ENCODE results near the gene STPG2.

Gene STPG2

DNA sequence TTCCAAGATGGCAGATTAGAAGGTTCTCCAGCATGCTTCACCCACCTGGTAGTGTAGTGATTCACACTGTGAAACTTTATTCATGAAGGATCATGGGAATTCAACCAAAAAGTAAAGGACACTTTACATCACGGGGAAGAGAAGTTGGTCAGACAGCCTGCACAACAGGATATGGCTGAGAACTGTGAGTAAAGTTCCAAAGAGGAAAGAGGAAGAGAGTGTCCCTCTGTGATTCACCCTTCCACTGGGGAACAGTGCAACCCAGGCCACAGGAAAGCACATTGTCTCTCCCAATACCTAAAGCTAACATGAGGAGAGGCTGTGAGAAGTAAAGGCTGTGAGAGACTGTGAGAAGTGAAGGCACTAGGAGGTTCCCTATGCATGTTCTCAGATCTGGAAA lies 137.2 kb downstream of the STPG2 start:
- H3K27me3 ChIP-seq (ENCODE audit: control insufficient read depth in 1 of 2, insufficient read depth in 2 of 2, low read length in 2 of 2) = no peaks in the 10 kb centered on the region
- peaks cover 3 to 7% of the 10 kb centered on the region in 2 donors for H3K9me3 ChIP-seq (ENCODE audit: control insufficient read depth in 2 of 2, low read length in 2 of 2)
- H3K4me3 ChIP-seq (ENCODE audit: low read length in 2 of 2) = no peak overlapping the region
- no peak overlapping the region for H3K27ac ChIP-seq (ENCODE audit: low read length)
- H3K4me1 ChIP-seq (ENCODE audit: control insufficient read depth, insufficient read depth, low read length) = no peaks in the 10 kb centered on the region
- H3K36me3 ChIP-seq (ENCODE audit: control insufficient read depth in 2 of 2, insufficient read depth in 2 of 2, low read length in 2 of 2) = no peaks in the 10 kb centered on the region
- H3K9ac ChIP-seq (ENCODE audit: low read length in 2 of 2) = no peak overlapping the region

DNA sequence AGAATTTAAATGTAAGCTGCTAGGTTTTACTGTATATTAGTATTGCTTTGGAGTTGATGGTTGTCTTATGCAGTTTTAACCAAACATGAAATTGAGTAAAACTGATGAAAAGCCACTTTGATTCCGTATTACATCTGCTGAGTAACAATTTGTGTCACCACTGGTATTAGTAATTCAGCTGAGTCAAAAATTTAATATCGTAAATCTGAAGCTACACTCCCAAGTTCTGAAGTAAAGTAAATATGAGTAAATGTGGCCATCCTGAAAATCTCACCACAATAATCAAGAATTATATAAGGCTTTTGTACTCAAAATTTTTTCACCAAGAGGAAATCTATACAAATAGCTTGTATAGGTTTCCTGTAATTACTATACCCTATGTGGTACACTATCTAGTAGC lies 142.3 kb downstream of the STPG2 start:
- no peak overlapping the region for H3K4me3 ChIP-seq (ENCODE audit: low read length in 2 of 2)
- H3K36me3 ChIP-seq (ENCODE audit: control insufficient read depth in 2 of 2, insufficient read depth in 2 of 2, low read length in 2 of 2) = no peaks in the 10 kb centered on the region
- no peaks in the 10 kb centered on the region for H3K4me1 ChIP-seq (ENCODE audit: control insufficient read depth, insufficient read depth, low read length)
- no peak overlapping the region for H3K27ac ChIP-seq (ENCODE audit: low read length)
- H3K9ac ChIP-seq (ENCODE audit: low read length in 2 of 2) = no peak overlapping the region
- H3K9me3 ChIP-seq (ENCODE audit: control insufficient read depth in 2 of 2, low read length in 2 of 2) = no peaks in the 10 kb centered on the region
- no peaks in the 10 kb centered on the region for H3K27me3 ChIP-seq (ENCODE audit: control insufficient read depth in 1 of 2, insufficient read depth in 2 of 2, low read length in 2 of 2)

DNA sequence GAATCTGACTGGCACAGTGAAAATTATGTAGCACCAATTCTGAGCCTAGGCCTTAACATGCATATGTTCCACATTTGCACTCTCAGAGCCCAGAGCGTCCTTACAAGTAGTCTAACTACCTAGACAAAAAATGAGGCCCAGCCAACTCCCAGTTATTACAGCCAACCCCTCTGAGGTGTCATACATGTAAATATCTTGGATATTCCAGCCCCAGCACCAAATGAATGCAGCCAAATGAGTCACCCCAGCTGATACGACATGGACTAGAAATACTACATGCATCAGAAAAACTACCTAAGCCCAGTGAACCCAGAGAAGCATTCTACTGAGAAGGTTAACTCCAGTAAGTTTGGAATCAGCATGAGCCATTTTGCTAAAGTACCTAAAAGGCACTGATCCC lies 145.1 kb downstream of the STPG2 start:
- H3K27me3 ChIP-seq (ENCODE audit: control insufficient read depth in 1 of 2, insufficient read depth in 2 of 2, low read length in 2 of 2) = no peaks in the 10 kb centered on the region
- H3K9ac ChIP-seq (ENCODE audit: low read length in 2 of 2) = no peak overlapping the region
- no peaks in the 10 kb centered on the region for H3K36me3 ChIP-seq (ENCODE audit: control insufficient read depth in 2 of 2, insufficient read depth in 2 of 2, low read length in 2 of 2)
- H3K4me1 ChIP-seq (ENCODE audit: control insufficient read depth, insufficient read depth, low read length) = no peaks in the 10 kb centered on the region
- H3K4me3 ChIP-seq (ENCODE audit: low read length in 2 of 2) = no peak overlapping the region
- no peak overlapping the region for H3K27ac ChIP-seq (ENCODE audit: low read length)
- H3K9me3 ChIP-seq (ENCODE audit: control insufficient read depth in 2 of 2, low read length in 2 of 2) = no peaks in the 10 kb centered on the region

DNA sequence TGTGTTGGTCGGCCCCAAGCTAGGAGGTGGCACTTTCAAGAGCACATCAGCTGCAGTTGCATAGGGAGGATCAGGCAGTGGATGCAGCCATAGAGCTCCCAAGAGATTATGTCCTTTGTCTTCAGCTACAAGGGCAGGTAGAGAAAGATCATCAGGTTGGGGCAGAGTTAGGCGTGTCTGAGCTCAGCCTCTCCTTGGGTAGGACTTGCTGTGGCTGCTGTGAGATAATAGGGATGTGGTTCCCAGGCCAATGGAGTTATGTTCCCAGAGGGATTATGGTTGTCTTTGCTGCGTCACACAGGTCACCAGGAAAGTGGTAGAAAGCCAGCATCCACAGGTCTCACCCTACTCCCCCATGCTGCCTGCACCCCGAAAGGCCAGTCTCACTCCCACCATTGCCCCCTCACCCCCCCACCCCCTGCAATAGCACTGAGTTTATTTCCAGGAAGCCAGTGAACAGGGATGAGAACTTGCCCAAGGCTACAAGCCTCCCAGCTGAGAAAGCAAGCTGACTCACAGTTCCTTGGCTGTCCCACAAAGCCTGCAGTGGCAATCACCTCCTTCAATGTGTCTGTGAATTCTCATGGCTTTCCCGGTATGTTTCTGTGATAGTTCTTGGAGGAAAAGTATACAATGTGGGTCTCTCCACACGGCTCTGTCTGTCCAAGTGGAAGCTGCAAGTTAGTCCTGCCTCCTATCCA lies 148.4 kb downstream of the STPG2 start:
- Histone ChIP-seq H3K4me3 (ENCODE audit: low read length in 2 of 2) (no peak overlapping the region), H3K9me3 (ENCODE audit: control insufficient read depth in 2 of 2, low read length in 2 of 2) (no peaks in the 10 kb centered on the region), H3K36me3 (ENCODE audit: control insufficient read depth in 2 of 2, insufficient read depth in 2 of 2, low read length in 2 of 2) (no peaks in the 10 kb centered on the region), H3K27me3 (ENCODE audit: control insufficient read depth in 1 of 2, insufficient read depth in 2 of 2, low read length in 2 of 2) (no peaks in the 10 kb centered on the region), H3K27ac (ENCODE audit: low read length) (no peak overlapping the region), H3K4me1 (ENCODE audit: control insufficient read depth, insufficient read depth, low read length) (no peaks in the 10 kb centered on the region), H3K9ac (ENCODE audit: low read length in 2 of 2) (no peak overlapping the region)

DNA sequence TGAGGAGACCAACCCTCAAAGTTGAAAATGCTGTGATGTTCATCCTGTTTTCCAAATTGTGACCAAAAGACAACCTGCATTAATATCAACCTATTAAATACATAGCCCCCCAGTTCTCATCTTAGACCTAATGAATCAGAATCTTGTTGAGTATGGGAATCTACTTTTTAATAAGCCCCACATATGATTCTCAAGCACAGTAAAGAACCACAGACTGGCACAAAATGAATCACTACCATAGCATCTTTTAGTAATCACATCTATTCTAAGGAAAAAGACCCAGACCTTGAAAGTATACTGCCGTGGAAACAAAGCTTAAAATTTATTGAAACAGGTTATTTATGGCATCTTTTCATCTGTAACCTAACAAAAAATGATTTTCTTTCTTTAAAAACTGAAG lies 152.9 kb downstream of the STPG2 start:
- no peaks in the 10 kb centered on the region for H3K9me3 ChIP-seq (ENCODE audit: control insufficient read depth in 2 of 2, low read length in 2 of 2)
- no peaks in the 10 kb centered on the region for H3K36me3 ChIP-seq (ENCODE audit: control insufficient read depth in 2 of 2, insufficient read depth in 2 of 2, low read length in 2 of 2)
- H3K9ac ChIP-seq (ENCODE audit: low read length in 2 of 2) = no peak overlapping the region
- no peaks in the 10 kb centered on the region for H3K27me3 ChIP-seq (ENCODE audit: control insufficient read depth in 1 of 2, insufficient read depth in 2 of 2, low read length in 2 of 2)
- no peak overlapping the region for H3K4me3 ChIP-seq (ENCODE audit: low read length in 2 of 2)
- H3K27ac ChIP-seq (ENCODE audit: low read length) = no peak overlapping the region
- H3K4me1 ChIP-seq (ENCODE audit: control insufficient read depth, insufficient read depth, low read length) = no peaks in the 10 kb centered on the region

DNA sequence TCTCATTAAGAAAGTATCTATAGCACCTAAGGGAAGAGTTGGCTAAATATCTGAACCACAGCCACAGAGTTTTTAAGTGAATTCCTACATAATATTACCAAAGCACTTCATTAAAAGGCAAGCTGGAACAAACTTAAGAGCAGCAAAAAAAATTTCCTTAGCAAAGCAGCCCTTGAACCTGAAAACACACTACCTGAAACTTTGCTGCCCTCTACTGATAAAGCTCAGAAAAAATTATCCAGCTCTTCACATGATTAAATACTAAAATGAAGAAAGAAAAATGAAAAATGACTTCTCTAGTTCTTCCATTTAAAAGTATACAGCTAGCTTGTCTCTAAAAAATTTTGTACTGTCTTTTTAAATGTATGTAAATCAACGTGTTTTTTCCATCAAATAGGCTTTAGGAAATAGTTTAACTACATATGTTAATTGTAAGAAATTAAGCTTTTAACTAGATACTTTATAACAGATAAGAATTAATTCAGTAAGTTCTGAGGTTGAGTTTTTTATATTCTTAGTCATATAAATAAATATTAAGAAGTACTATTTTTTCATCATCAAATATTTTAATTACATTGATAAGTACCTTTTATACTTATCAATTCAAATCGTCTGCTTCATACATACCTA lies 156.1 kb downstream of the STPG2 start:
- H3K27me3 ChIP-seq (ENCODE audit: control insufficient read depth in 1 of 2, insufficient read depth in 2 of 2, low read length in 2 of 2) = no peaks in the 10 kb centered on the region
- H3K9me3 ChIP-seq (ENCODE audit: control insufficient read depth in 2 of 2, low read length in 2 of 2) = no peaks in the 10 kb centered on the region
- H3K4me3 ChIP-seq (ENCODE audit: low read length in 2 of 2) = no peak overlapping the region
- H3K27ac ChIP-seq (ENCODE audit: low read length) = no peak overlapping the region
- no peaks in the 10 kb centered on the region for H3K4me1 ChIP-seq (ENCODE audit: control insufficient read depth, insufficient read depth, low read length)
- H3K9ac ChIP-seq (ENCODE audit: low read length in 2 of 2) = no peak overlapping the region
- H3K36me3 ChIP-seq (ENCODE audit: control insufficient read depth in 2 of 2, insufficient read depth in 2 of 2, low read length in 2 of 2) = no peaks in the 10 kb centered on the region

DNA sequence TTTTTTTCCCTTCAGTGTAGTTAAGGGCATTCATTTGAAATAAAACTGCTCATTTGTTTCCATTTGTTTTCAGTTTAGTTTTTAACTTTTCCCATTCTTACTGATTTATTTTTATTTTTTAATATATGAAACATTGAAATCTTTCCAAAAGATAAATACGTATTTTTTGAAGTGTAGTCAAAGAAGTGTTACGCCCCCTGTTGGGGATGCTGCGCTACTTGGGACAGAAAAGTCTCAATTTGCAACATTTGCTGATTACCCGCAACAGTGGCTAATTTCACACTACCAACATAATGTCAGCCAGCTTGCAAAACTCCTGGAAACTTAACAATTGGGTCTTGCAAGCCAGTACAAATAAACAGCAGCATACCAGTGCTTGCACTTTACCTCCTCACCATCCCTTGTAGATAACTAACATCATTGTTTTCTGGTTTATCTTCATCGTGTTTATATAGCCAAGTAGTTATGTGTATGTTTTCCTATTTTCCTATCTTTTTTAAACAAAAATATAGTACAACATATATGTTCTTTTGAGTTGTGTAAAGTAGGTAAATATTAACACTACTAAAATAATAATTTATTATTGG lies 158.6 kb downstream of the STPG2 start:
- H3K4me1 ChIP-seq (ENCODE audit: control insufficient read depth, insufficient read depth, low read length) = no peaks in the 10 kb centered on the region
- no peaks in the 10 kb centered on the region for H3K27me3 ChIP-seq (ENCODE audit: control insufficient read depth in 1 of 2, insufficient read depth in 2 of 2, low read length in 2 of 2)
- H3K27ac ChIP-seq (ENCODE audit: low read length) = no peak overlapping the region
- H3K4me3 ChIP-seq (ENCODE audit: low read length in 2 of 2) = no peak overlapping the region
- no peaks in the 10 kb centered on the region for H3K9me3 ChIP-seq (ENCODE audit: control insufficient read depth in 2 of 2, low read length in 2 of 2)
- H3K36me3 ChIP-seq (ENCODE audit: control insufficient read depth in 2 of 2, insufficient read depth in 2 of 2, low read length in 2 of 2) = no peaks in the 10 kb centered on the region
- no peak overlapping the region for H3K9ac ChIP-seq (ENCODE audit: low read length in 2 of 2)

DNA sequence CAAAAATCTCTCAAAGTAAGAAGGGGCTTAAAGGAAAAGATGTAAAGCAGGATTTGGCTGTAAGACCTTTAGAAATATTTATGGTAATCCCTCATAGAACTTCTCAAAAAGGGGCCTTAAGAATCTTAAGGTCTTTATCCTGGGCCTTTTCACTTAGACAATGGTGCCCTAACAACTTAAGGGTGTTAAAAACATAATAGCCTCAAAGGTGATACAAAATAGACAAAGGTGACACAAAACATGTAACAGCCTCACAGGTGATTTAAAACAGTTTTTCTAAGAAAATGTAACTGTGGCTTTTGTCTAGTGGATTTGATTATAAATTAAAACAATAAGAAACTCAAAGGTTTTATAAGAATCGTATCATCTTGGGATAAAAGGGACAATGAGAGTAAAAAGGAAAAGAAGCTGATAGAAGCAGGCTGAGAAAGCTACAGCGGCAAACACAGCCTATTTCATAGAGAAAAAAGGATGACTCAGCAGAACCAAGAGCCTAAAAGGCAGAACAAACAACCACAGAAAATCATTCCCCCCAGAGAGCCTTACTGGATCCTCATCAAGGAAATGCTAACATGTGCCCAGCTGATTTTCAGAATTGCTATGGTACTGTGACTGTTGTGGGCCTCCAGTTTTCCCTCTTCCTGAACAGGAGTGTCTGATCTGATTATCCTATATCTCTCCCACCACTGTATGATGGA lies 164.3 kb downstream of the STPG2 start:
- Histone ChIP-seq H3K27ac (ENCODE audit: low read length) (no peak overlapping the region), H3K4me1 (ENCODE audit: control insufficient read depth, insufficient read depth, low read length) (no peaks in the 10 kb centered on the region), H3K27me3 (ENCODE audit: control insufficient read depth in 1 of 2, insufficient read depth in 2 of 2, low read length in 2 of 2) (no peaks in the 10 kb centered on the region), H3K9me3 (ENCODE audit: control insufficient read depth in 2 of 2, low read length in 2 of 2) (peaks cover 0 to 2% of the 10 kb centered on the region in 2 donors), H3K4me3 (ENCODE audit: low read length in 2 of 2) (no peak overlapping the region), H3K36me3 (ENCODE audit: control insufficient read depth in 2 of 2, insufficient read depth in 2 of 2, low read length in 2 of 2) (no peaks in the 10 kb centered on the region), H3K9ac (ENCODE audit: low read length in 2 of 2) (no peak overlapping the region)

DNA sequence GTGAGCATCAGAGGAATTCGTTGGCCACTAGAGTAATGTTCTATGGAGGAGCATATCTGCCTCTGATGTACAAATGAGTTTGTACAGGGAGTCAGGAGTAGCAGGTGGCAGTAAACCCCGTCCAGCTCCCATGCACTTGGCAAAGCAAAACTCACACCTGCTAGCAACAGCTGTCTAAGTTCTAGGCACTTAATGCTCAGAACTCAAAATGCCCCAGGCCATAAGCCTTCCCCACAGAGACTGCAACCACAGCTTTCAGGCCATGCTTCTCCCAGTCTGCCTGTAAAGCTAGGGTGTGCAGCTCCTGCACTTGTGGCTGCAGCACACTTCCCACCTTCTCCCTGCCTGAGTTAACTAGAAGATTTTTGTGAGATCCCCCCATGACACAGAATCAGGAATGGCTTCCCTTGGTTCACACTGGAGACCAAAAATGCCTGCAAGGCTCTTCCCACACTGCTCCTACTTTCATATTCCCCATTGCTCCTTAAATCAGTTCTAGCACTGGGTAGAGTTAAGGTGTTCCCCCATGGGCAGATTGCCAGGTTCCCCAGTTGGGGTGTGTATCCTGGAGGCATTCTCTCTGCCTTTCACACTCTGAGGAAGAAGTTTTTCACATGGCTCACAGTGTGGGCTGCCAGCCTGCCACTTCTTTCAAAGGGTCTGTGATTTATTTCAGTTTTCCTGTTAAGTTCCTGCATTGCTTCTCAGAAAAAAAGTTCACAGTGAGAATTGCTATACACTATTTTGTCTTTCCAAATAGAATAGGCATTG lies 189.9 kb downstream of the STPG2 start:
- no peak overlapping the region for H3K27ac ChIP-seq (ENCODE audit: low read length)

DNA sequence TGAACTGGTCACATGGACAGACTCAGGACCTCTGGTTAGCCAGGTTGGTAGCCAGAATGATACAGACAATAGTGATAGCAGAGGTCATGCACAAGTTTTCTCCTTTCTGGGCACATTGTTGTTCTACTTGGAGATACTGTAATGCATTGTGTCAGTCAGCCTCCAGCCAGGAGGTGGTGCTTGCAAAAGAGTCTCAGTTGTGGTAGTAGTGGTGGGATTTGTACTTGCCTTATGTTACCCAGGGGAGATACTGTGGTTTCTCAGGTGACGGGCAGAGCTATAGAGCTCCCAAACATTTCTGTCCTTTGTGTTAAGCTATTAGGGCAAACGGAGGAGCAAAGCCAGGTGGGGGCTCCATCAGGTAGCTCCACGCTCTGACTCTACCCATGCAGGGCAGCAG lies 190.5 kb downstream of the STPG2 start:
- no peaks in the 10 kb centered on the region for H3K27me3 ChIP-seq (ENCODE audit: control insufficient read depth in 1 of 2, insufficient read depth in 2 of 2, low read length in 2 of 2)
- no peak overlapping the region for H3K4me3 ChIP-seq (ENCODE audit: low read length in 2 of 2)
- H3K9me3 ChIP-seq (ENCODE audit: control insufficient read depth in 2 of 2, low read length in 2 of 2) = peaks cover 0 to 2% of the 10 kb centered on the region in 2 donors
- H3K4me1 ChIP-seq (ENCODE audit: control insufficient read depth, insufficient read depth, low read length) = no peaks in the 10 kb centered on the region
- H3K36me3 ChIP-seq (ENCODE audit: control insufficient read depth in 2 of 2, insufficient read depth in 2 of 2, low read length in 2 of 2) = no peaks in the 10 kb centered on the region
- no peak overlapping the region for H3K27ac ChIP-seq (ENCODE audit: low read length)
- H3K9ac ChIP-seq (ENCODE audit: low read length in 2 of 2) = no peak overlapping the region

More for the DNA sequence above, 189.9 kb downstream of the STPG2 start:
- H3K4me1 ChIP-seq (ENCODE audit: control insufficient read depth, insufficient read depth, low read length) = no peaks in the 10 kb centered on the region
- H3K9ac ChIP-seq (ENCODE audit: low read length in 2 of 2) = no peak overlapping the region
- H3K9me3 ChIP-seq (ENCODE audit: control insufficient read depth in 2 of 2, low read length in 2 of 2) = peaks cover 0 to 2% of the 10 kb centered on the region in 2 donors
- no peaks in the 10 kb centered on the region for H3K27me3 ChIP-seq (ENCODE audit: control insufficient read depth in 1 of 2, insufficient read depth in 2 of 2, low read length in 2 of 2)
- no peaks in the 10 kb centered on the region for H3K36me3 ChIP-seq (ENCODE audit: control insufficient read depth in 2 of 2, insufficient read depth in 2 of 2, low read length in 2 of 2)
- no peak overlapping the region for H3K4me3 ChIP-seq (ENCODE audit: low read length in 2 of 2)
